ENCODE results near the gene RNU7-1. TPM values are rescaled to one million over a fixed set of nuclear protein-coding genes. Genes with fewer than 3 reads are reported as not detected.
A peak's percentile ranks its signal among the peaks of the same experiment; 100 is the strongest.

RNU7-1 gene
- total and polyA plus RNA-seq, 2 of the 4 experiments (the other 2 are of a cell fraction): not detected

DNA sequence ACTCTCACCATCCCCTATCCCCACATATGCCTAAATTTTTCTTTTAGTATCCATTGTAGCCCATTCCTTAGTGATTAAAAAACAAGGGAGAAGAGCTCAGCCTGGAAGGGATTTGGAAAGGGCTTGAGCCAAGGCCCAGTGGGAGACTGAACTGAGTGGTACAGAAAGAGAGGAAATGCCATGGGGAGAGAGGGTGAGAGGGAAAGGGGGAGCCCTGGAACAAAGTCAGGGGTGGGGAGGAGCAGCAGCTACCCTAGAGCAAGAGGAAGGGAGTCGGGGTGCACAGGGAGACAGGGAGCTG is 18.4 kb upstream of the RNU7-1 start:
- H3K23ac ChIP-seq (ENCODE audit: low read depth, low read length): peak overlapping the region; percentile 92
- dilution Hi-C loops (cut with HindIII; ENCODE audit: low sequenced_read_pairs, unreplicated experiment) (no loop called here), in situ Hi-C loops (cut with MboI; ENCODE audit: low sequenced_read_pairs) (no loop called here), intact Hi-C loops (cut with micrococcal nuclease) (loop anchor here (2.0 kb wide), 1 partner anchor 52 kb away; the partner anchor contains the start of gene SPSB2)
- H2AFZ ChIP-seq (replicated peaks; ENCODE audit: low read length, poor library complexity): peak overlapping the region; percentile 90
- peak overlapping the region; percentile 4 for H4K5ac ChIP-seq (ENCODE audit: low read depth, low read length)
- WGBS, 2 experiments (ENCODE audit: extremely low coverage in 2 of 2, insufficient read length in 1 of 2): 20% methylated on average over 1 of the region's 1 CpG; no CpG with 5 or more reads in 1 of the 2 experiments
- peak overlapping the region; percentile 66; the same call in 1 of the 2 replicates for H3K4me2 ChIP-seq (ENCODE audit: low read depth, low read length)
- no peaks in the 10 kb centered on the region for H3K9me3 ChIP-seq (ENCODE audit: control insufficient read depth, insufficient read depth, low read length)
- ChIA-PET POLR2A (ENCODE audit: unreplicated experiment) (interaction anchor here (0.7 to 2.2 kb wide), 5 partner anchors 12 to 184 kb away, joined by 3 to 11 read pairs (median 3); partner anchors contain the start of genes C12orf57, C1RL, LRRC23 and RNU7-1), CTCF (interaction anchor here (0.7 to 1.4 kb wide), 5 partner anchors 34 to 187 kb away, joined by 3 to 5 read pairs (median 3); partner anchors contain the start of gene SPSB2)
- H3K9ac ChIP-seq (ENCODE audit: low read depth, low read length): peak overlapping the region; percentile 67
- H4K20me1 ChIP-seq (ENCODE audit: insufficient read depth, low read length): peaks cover 17% of the 10 kb centered on the region
- peak overlapping the region; percentile 98 for H3K4ac ChIP-seq (ENCODE audit: low read depth, low read length)
- H3K56ac ChIP-seq (ENCODE audit: extremely low read depth, insufficient read depth, low read length): peak overlapping the region; percentile 60; the same call in 1 of the 2 replicates
- H2AK9ac ChIP-seq (replicated peaks; ENCODE audit: low read depth, low read length, poor library complexity): peak overlapping the region; percentile 98
- no peaks in the 10 kb centered on the region for H3K27me3 ChIP-seq (ENCODE audit: control insufficient read depth, insufficient read depth, low read length)
- H2BK20ac ChIP-seq (ENCODE audit: low read depth, low read length): peak overlapping the region; percentile 47; the same call in 1 of the 2 replicates
- no peak overlapping the region for H3K4me3 ChIP-seq (ENCODE audit: insufficient read depth, low read depth, low read length)
- peak overlapping the region; percentile 89 for H2BK5ac ChIP-seq (ENCODE audit: low read depth, low read length, poor library complexity, severe bottlenecking)
- peaks cover 11 to 33% of the 10 kb centered on the region in 2 experiments; a peak in 3 of 4 replicates for H3K79me1 ChIP-seq (ENCODE audit: low read depth in 1 of 2, low read length in 2 of 2)
- peak overlapping the region; percentile 75 for H2BK120ac ChIP-seq (ENCODE audit: low read depth, low read length)
- H2AK5ac ChIP-seq (ENCODE audit: low read depth, low read length): peak overlapping the region; percentile 92
- peak overlapping the region; percentile 61 to 94; a peak in 3 of 4 replicates for H4K8ac ChIP-seq (ENCODE audit: low read depth in 2 of 2, low read length in 2 of 2)
- peaks cover 26% of the 10 kb centered on the region for H3K36me3 ChIP-seq (ENCODE audit: control insufficient read depth, insufficient read depth, low read length)
- no peak for TF ChIP-seq MAZ (IDR thresholded peaks at IDR 0.05; ENCODE audit: borderline replicate concordance, low read depth, low read length)
- peak overlapping the region; percentile 27 for H3K18ac ChIP-seq (ENCODE audit: low read depth, low read length)
- 0 out of 2 replicates have a peak, but pooled peaks cover 3% of the 10 kb centered on the region for H3K9me1 ChIP-seq (ENCODE audit: insufficient read depth, low read length)
- no TSS peak for BruUV-seq (replicated peaks)
- H3K14ac ChIP-seq (replicated peaks; ENCODE audit: low read depth, low read length): peak overlapping the region; percentile 23
- peaks cover 25% of the 10 kb centered on the region for H3K4me1 ChIP-seq (ENCODE audit: control insufficient read depth, insufficient read depth, low read length)
- peak overlapping the region; percentile 93 for H3K27ac ChIP-seq (ENCODE audit: insufficient read depth, low read length)
- no peak for DNase-seq
- H2BK15ac ChIP-seq (ENCODE audit: low read depth, low read length): peak overlapping the region; percentile 59; the same call in 1 of the 3 replicates
- peak overlapping the region; percentile 92 for H4K91ac ChIP-seq (ENCODE audit: insufficient read depth, low read depth, low read length)
- ATAC-seq (ENCODE audit: low read depth): no peak

All from IMR-90 (cell line).